HTERT RPE-1 (cell line): Measurements from ENCODE around the gene TGFB1.
"Not testable (repeated sequence)": the region's sequence is repeated elsewhere in the genome, so short reads cannot be mapped to it uniquely, and the experiment has no call there.

Experiments used
- in situ Hi-C: fragments of 300-500 bp; cut with MboI; formaldehyde crosslinking; loops from 4 replicates; pipeline ENCODE4 v1.14.3; 2020; ENCODE audit warnings: low sequenced_read_pairs

The TGFB1 gene

DNA sequence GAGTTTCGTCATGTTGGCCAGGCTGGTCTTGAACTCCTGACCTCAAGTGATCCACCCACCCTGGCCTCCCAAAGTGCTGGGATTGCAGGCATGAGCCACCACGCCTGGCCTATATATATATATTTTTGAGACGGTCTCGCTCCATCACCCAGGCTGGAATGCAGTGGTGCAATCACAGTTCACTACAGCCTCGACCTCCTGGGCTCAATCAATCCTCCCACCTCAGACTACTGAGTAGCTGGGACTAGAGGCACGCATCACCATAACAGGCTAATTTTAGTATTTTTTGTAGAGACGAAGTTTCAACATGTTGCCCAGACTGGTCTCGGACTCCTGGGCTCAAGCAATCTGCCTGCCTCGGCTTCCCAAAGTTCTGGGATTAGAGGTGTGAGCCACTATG is 6.8 kb downstream of the TGFB1 start:
- in situ Hi-C loops: not testable (repeated sequence)

DNA sequence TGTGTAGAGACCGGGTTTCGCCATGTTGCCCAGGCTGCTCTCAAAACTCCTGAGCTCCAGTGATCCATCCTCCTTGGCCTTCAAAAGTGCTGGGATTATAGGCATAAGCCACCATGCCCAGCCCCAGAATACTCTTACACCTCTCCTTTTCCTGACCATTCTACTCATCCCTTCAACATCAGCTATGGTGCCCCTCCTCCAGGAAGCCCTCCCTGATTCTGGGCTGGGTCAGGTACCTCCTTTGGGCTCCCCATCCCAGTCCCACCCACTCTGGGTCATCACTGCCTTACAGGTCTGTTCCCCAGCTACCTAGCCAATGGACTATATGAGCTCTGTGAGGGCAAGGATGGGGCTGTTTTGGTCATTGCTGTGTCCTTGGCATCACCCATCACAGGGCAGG is 9.6 kb downstream of the TGFB1 start:
- in situ Hi-C loops: no loop called here

DNA sequence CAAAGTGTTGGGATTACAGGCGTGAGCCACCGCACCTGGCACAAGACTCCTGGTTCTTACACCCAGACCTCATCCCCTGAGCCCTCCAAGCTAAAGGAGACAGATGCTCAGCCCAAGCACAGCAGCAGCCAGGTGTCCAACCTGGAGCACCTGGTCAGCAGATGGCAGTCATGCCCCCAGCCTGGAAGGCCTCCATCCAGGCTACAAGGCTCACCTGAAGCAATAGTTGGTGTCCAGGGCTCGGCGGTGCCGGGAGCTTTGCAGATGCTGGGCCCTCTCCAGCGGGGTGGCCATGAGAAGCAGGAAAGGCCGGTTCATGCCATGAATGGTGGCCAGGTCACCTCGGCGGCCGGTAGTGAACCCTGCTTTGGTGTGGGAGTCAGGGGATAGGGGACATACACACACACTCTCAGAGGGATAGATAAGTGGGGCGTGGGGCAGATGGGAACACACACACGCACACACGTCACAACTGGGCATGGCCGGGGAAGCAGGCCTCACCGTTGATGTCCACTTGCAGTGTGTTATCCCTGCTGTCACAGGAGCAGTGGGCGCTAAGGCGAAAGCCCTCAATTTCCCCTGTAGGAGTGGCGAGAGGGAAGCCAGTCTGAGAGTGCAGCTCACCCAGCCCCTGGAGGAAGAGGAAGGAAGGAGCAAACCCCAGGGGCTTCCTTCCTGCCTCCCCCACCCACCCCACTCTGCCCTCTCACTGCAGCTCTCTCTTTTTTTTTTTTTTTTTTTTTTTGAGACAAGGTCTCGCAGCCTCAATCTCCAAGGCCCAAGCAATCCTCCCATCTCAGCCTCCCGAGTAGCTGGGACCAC is 11.8 kb downstream of the TGFB1 start:
- in situ Hi-C loops: no loop called here

DNA sequence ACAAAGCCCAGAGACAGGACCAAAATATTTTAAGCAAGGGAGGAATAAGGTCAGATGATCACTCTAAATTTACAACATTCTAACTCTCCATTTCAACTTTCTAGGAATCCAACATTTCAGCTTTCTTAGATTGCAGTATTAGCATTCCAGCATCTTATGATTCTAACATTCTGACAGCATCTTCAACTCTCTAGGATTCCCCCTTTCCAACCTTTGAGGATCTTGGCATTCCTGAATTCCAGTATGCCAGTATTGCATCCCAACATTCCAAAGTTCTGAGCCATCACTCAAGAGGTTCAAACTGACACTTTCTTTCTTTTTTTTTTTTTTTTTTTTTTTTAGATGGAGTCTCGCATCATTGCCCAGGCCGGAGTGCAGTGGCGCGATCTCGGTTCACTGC is 13.8 kb downstream of the TGFB1 start:
- in situ Hi-C loops: no loop called here

DNA sequence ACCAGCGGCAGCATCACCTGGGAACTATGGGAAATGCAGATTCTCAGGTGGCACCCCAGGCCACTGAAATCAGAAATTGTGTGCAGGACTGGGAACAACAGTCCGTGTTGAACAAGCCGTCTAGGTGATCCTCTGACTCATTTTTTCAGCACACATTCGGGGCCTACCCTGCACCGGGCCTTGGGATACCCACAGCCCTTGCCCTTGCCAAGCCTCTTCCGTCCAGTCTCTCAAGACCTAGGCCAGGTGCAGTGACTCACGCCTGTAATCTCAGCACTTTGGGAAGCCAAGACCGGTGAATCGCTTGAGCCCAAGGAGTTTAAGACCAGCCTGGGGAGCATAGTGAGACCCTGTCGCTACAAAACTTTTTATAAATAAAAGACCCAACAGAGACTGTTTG is 18.3 kb downstream of the TGFB1 start:
- in situ Hi-C loops: no loop called here

DNA sequence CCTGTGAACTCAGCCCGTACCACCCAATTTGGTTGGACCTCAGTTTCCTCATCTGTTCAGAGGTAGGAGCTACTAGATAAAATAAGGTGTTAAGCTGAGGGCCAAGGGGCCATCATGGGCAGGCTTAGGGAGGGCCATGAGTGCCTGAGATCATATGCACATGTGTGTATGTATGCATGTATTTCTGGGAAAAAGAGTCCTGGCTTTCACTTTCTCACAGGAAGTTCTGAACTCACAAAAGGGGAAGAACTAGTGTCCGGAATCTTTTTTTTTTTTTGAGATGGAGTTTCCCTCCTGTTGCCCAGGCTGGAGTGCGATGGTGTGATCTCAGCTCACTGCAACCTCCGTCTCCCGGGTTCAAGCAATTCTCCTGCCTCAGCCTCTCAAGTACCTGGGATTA is 18.9 kb downstream of the TGFB1 start:
- in situ Hi-C loops: no loop called here

DNA sequence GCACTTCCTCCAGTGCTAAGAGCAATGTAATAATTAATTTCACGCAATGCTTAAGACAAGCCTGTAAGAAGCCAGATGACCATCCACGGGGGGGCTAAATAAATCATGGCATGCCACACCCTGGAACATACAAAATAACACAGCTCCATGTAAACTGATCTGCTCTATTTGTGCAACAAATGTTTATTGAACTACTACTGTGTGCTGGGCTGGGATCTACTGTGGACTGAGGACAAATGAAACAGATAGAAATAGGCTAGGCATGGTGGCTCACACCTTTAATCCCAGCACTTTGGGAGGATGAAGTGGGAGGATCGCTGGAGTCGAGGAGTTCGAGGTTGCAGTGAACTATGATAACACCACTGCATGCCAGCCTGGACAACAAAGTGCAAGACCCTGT is 21.3 kb downstream of the TGFB1 start:
- in situ Hi-C loops: no loop called here

DNA sequence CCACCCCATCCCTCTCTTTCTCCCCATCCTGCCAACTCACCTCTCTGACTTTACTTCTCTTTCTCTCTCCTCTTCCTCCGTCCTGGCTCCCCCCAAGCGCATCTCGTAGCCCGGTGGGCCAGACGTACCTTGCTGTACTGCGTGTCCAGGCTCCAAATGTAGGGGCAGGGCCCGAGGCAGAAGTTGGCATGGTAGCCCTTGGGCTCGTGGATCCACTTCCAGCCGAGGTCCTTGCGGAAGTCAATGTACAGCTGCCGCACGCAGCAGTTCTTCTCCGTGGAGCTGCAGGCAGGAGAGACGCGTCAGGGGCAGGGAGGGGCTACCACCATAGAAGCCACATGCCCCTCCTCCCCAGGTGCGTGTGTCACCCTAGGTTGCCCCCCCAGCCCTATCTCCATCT is 21.7 kb downstream of the TGFB1 start:
- in situ Hi-C loops: no loop called here

DNA sequence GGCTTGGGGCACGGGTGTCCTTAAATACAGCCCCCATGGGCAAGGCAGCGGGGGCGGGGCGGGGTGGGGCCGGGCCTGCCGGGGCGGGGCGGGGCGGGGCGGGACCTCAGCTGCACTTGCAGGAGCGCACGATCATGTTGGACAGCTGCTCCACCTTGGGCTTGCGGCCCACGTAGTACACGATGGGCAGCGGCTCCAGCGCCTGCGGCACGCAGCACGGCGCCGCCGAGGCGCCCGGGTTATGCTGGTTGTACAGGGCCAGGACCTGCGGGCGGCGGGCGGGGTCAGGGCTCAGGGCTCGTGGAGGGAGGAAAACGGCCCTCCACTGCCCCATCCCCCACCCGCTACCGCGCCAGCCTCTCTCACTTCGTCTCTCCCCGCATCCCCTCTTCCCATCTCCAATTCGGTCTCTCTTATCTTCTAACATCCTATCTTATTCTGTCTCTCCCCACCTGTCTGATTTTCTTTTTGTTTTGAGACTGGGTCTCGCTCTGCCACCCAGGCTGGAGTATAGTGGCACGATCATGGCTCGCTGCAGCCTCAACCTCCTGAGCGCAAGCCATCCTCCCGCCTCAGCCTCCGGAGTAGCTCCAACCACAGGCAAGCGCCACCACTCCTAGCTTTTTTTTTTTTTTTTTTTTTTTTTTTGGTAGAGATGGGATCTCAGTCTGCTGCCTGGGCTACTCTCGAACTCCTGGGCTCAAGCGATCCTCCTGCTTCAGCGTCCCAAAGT is 22.6 kb downstream of the TGFB1 start:
- in situ Hi-C loops: no loop called here

DNA sequence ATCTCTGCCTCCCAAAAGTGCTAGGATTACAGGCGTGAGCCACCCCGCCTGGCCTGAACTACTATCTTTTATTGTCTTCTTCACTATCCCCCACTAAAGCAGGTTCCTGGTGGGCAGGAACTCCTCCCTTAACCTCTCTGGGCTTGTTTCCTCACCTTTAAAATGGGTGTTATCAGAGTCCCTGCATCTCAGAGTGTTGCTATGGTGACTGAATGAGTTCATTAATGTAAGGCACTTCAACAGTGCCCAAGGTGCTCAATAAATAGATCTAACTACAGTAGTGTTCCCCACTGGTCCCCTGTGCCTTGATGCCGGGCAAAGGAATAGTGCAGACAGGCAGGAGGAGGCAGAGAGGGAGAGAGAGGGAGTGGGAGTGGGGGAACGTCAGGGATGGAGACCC is 23.2 kb downstream of the TGFB1 start:
- in situ Hi-C loops: no loop called here

DNA sequence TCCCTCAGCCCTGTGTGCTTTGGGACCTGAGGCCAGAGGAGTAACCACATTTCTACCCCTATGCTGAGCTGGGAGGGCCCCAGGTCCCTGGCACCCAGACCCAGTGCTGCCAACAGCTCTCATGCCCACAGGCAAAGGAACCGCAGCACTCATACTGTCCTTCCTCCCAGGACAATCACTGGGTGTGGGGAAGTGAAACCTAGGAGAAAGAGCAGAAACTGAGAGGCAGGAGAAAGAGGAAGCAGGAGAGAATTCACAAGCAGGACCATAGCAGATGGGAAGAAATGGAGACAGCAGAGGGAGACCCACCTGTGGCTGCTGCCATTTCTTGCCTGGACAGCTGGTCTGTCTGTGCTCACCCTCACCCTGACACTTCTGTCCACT is 24.9 kb downstream of the TGFB1 start:
- in situ Hi-C loops: no loop called here

DNA sequence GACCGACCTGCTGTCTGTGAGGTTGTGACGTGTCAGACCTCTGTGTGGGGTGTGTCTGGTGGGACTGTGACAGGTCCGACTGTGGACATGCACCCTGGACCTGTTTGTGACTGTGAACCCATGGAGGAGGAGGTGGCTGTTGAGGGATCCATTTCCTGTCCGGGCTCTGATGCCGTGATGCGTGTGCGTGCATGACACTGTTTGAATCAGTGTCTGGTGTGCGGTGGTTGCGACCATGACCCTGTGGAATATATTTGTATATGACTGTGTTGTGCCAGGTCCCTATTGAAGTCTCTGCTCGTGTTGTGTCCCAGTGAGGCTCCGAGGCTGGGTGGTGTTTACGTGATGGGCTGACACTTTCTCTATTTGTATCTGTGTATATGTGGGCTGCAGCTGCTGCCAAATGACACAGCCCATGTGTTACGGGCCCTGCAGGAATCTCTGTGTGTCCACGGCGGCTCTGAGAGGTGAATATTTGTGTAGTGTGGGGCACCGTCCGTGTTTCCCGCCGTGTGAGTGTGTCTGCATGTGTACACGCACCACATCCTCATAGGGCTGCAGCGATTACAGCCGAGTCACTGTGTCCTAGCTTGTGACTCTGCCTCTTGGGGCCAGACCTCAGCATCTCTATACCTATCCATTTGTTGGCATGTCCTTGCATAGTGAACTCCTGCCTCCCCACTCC is 25.4 kb downstream of the TGFB1 start:
- in situ Hi-C loops: no loop called here

DNA sequence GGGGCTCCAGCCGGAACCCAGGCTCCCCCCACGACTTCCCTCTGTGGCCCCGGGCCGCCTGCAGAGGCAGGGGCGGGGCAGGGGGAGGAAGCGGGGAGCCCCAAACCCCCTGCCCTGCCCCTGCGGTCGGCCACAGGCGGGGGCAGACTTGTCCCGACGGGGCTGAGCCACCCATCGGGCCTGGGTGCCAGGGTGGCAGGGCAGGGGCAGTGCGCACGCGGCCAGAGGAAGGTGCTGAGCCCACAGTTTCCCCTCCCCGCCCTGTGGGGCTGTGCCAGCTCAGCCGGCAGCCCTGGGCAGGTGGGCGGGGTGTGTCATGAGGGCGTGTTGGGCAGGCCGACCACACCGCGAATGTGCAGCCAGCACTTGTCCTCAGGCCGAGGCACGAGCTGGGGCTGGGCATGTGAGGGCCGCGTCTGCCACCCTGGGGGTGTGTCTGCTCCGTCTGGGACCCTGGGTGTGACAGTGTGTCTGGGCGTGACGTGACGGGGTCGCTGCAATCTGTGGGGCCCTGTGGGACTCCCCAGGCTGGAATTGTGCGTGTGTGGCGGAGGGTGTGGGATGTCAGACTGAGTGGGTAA is 26.1 kb downstream of the TGFB1 start:
- in situ Hi-C loops: no loop called here

DNA sequence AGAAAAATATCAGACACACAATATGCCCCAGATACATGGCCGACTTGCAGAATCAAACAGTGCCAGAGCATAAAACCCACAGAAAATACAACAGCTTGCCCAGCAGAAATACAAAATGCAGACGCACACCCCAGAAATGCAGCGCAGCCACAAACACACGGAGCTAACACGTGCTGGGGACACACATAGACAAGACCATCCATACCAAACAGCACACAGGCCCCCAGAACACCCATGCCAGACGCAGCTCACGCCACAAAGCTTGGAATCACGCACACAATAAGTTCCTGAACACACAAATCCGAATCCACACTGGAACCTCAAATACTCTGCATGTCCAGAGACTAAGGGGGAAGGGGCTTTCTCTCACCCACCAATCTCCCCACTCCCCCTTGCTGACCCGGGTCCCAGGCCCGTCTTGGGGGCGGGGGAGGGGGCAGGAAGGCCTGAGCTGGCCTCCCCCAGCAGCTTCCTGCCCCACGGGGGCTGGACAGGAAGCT is 26.6 kb downstream of the TGFB1 start:
- in situ Hi-C loops: no loop called here

DNA sequence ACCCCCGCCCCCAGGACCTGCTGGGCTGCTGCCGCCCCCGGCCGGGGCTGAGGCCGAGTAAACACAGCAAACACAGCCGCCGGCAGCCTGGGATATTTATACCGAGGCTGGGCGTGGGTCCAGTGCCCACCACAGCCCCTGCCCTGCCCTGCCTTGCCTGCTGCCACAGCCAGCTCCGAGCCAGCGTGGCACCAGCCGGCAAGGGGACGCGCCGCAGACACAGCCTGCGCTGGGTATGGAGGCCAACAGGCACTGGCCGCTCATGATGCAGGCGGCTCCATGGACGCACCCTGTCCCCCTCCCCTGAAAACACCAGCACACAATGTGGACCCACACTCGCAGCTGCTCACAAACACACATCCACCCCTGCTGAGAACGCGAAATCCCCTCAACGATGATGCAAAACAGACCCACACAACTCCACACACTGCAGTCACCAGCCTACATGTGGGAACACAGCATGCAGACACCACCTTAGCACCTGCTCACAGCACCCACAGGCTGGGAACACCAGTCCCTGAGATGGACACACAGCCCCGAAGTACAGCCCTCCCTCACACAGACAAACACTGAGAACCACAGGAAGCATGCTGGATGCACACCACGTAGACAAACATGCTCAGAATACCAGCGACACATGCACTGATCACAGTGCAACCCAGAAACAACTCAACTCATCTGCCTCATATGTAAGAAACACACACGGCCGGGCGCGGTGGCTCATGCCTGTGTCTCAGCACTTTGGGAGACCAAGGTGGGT is 27.6 kb downstream of the TGFB1 start:
- in situ Hi-C loops: no loop called here

DNA sequence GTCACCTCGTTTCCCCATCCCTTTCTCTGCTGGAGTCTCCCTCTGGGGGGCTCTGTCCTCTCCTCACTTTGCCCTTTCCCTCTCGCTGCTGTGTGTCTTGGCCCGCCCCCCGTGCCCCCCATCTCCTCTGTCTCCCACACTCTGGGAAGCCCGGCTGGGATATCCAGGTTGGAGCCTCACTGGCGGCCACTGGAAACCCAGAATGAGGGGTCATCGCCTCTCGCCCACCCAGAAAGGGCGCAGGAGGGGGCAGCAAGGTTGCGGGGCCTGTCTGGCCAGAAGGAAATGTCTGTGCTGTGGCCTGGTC is 28.1 kb downstream of the TGFB1 start:
- in situ Hi-C loops: no loop called here

DNA sequence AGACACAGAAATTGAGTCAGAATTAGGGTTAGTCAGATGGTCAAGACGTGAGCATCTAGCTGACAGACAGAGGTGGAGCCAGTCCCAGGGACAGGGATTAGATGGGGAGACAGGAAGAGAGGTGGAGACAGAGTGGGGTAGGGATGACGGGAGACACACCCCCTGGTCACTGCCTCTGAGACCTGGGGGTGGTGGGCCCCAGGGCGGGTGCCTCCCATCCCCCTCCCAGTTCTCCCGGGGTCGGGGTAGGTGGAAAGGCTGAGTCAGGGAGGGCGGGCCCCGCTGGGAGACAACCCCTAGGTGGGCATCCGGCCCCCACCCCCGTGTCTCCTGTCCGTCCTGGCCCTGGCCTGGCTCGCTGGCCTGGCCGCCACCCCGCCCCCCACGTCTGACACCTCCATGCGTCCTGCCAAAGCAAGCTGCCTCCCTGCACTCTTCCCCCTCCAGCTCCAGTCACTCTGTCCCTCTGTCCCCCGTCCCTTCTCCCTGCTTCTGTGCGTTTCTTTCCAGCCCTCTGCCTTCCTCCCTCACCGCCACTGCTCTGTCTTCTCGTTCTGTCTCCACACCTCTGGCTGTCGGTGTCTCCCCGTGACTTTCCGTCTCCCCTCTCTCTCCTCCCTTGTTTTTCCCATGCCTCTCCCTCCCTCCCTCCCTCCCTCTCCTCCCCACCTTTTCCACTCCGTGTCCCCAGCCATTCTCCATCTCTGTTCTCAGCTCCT is 28.6 kb downstream of the TGFB1 start:
- in situ Hi-C loops: no loop called here

DNA sequence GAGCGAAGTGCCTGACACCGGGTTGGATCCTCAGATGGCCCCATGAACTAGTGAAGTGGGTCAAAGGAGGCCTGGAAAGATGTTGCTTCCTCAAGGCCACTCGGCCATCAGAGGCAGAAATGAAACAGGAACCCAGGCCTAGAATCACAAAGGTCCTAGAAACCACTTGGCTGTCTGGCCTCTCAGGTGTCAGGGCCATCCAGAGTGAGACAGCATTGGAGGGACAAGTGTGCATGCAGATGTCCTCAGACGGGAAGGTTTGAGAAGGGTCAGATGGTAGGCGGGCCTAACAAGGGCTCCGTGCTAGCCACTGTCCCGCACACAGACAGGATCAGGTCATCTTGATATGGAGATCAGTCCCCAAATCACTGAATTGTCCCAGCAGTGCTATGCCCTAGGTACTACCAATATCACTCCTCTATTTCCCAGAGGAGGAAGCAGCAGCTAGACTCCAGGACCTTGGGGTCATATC is 29.5 kb downstream of the TGFB1 start:
- in situ Hi-C loops: no loop called here

DNA sequence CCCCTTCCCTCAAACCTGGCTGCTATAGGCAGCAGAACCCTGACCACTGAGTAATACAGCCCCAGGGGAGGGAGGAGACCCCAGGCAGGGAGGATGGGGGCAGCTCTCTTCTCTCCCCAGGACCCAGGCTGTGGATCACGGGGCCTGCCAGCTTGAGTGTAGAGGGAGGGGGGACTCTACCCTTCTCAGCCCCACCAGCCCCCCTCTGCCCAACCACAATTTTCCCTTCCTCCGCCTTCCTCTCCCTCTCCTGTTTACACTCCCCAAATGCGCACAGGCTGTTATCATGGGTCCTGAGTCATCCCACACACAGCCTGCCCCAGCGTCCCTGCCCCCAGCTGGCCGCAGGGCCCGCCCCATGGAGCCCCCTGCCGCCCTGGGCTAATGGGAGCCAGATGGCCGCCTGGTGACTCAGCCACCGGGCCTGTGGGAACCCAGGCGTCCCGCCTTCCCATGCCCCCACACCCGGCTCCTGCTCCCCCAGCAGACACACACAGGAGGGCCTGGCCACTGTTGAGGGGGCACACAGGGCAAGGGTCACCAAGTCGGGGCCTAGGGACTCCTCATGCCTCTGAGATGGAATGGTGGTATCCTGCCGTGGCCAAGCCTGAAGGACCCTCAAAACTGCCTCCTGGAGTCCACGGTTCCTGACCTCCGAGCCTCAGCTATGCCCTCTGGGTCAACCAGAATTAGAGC is 30.1 kb downstream of the TGFB1 start:
- in situ Hi-C loops: no loop called here

DNA sequence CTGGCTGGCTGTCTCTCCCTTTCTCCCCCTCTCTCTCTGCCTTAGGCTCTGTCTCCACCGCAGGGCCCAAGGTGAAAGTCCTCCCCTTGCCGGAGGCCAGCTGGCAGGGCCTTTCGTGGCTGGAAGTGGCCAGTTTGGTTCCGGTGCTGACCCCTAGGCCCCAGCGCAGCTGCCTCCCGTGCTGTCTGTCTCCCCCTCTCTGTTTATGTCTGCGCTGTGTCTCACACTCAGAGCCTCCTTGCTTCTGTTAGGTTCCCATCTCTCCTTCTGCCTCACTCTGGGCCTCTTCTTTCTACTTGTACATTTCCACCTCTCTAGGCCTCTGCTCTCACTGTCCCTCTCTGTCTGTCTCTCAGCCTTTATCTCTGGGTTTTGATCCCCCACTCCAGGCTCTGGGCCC is 30.7 kb downstream of the TGFB1 start:
- in situ Hi-C loops: no loop called here
